Effector memory CD8-positive, alpha-beta T cell (primary cell): ENCODE results near the gene SAMD11.
A peak's percentile ranks its signal among the peaks of the same experiment; 100 is the strongest.
"Not testable (repeated sequence)": the region's sequence is repeated elsewhere in the genome, so short reads cannot be mapped to it uniquely, and the experiment has no call there.

Experiments used
- ATAC-seq: fragments of 150-1000 bp; cut with Tn5 transposase; replicated peaks from 2 replicates; pipeline ENCODE4 v1.10.0; 2021; ENCODE audit warnings: mild to moderate bottlenecking, moderate library complexity
- DNase-seq, 3 experiments: peaks; one replicate each; pipeline ENCODE4 v3.0.0; 2021
- H3K27ac Mint-ChIP-seq, 2 donors: one replicate each; pipeline ENCODE4 v1.8.0; 2022; ENCODE audit warnings: mild to moderate bottlenecking in 2 of 2, mixed read lengths in 2 of 2, moderate library complexity in 2 of 2
- H3K27me3 Mint-ChIP-seq, 2 donors: one replicate each; pipeline ENCODE4 v1.8.0; 2022; ENCODE audit warnings: mixed read lengths in 2 of 2
- H3K36me3 Mint-ChIP-seq: one replicate; pipeline ENCODE4 v1.8.0; 2022; ENCODE audit warnings: mild to moderate bottlenecking, moderate library complexity, mixed read lengths; ENCODE audit not compliant: insufficient read depth
- H3K4me1 Mint-ChIP-seq, 2 donors: one replicate each; pipeline ENCODE4 v1.8.0; 2022; ENCODE audit warnings: low read depth in 2 of 2, mixed read lengths in 2 of 2
- H3K4me3 Mint-ChIP-seq, 2 donors: one replicate each; pipeline ENCODE4 v1.8.0; 2022; ENCODE audit warnings: mild to moderate bottlenecking in 2 of 2, mixed read lengths in 2 of 2, moderate library complexity in 2 of 2
- H3K9me3 Mint-ChIP-seq, 2 donors: one replicate each; pipeline ENCODE4 v1.8.0; 2022; ENCODE audit warnings: mixed read lengths in 2 of 2

Gene SAMD11

GRCh38 chr1:945688-946556 is 22.2 kb downstream of the SAMD11 start:
- ATAC-seq (no peak), DNase-seq (no peak)
- H3K27me3 Mint-ChIP-seq, result peaks cover 6 to 17% of the 10 kb centered on the region in 2 donors
- no peak overlapping the region for H3K27ac Mint-ChIP-seq
- H3K4me1 Mint-ChIP-seq, result peaks cover 7 to 8% of the 10 kb centered on the region in 2 donors
- no peaks in the 10 kb centered on the region for H3K9me3 Mint-ChIP-seq
- H3K36me3 Mint-ChIP-seq, result peaks cover 19% of the 10 kb centered on the region
- no peak overlapping the region for H3K4me3 Mint-ChIP-seq

- not testable (repeated sequence) for ATAC-seq, H3K4me1 Mint-ChIP-seq, H3K27ac Mint-ChIP-seq, DNase-seq, H3K27me3 Mint-ChIP-seq, H3K9me3 Mint-ChIP-seq, H3K4me3 Mint-ChIP-seq
- peaks cover 18% of the 10 kb centered on the region for H3K36me3 Mint-ChIP-seq
Measured at GRCh38 chr1:946811-947210, 23.1 kb downstream of the SAMD11 start.

DNA sequence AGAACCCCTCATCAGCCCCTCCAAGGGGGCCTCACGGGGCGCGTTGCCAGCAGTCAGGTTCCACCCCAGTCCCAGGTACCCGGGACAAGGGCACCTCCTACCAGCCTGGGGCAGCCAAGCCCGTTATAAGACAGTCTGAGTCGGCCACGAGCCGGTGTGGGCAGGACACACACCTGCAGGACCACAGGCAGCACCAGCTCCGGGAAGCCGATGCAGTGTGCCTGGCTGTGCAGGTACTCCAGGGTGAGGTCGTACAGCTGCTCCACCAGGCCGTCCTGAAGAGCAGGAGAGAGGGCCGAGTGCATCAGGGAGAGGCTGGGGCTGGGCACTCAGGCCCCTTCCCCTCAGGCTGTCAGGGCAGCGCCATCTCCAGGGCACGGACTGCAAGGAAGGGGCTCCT is 24.2 kb downstream of the SAMD11 start:
- Mint-ChIP-seq H3K4me3 (no peak overlapping the region), H3K4me1 (peaks cover 3 to 6% of the 10 kb centered on the region in 2 donors), H3K36me3 (peaks cover 19% of the 10 kb centered on the region), H3K9me3 (no peaks in the 10 kb centered on the region), H3K27ac (no peak overlapping the region), H3K27me3 (peaks cover 0 to 6% of the 10 kb centered on the region in 2 donors)
- ATAC-seq (no peak), DNase-seq (no peak)

GRCh38 chr1:950268-950667 is 26.5 kb downstream of the SAMD11 start:
- H3K4me3 Mint-ChIP-seq, result no peak overlapping the region
- no peak overlapping the region for H3K27ac Mint-ChIP-seq
- H3K9me3 Mint-ChIP-seq, result no peaks in the 10 kb centered on the region
- no peak for ATAC-seq
- H3K27me3 Mint-ChIP-seq, result no peaks in the 10 kb centered on the region
- H3K4me1 Mint-ChIP-seq, result peaks cover 8% of the 10 kb centered on the region in 2 donors
- DNase-seq, result no peak
- H3K36me3 Mint-ChIP-seq, result peaks cover 31% of the 10 kb centered on the region

- Mint-ChIP-seq H3K4me3 (no peak overlapping the region), H3K4me1 (peaks cover 5 to 9% of the 10 kb centered on the region in 2 donors), H3K27ac (no peak overlapping the region), H3K36me3 (peaks cover 31% of the 10 kb centered on the region), H3K9me3 (no peaks in the 10 kb centered on the region), H3K27me3 (no peaks in the 10 kb centered on the region)
- ATAC-seq, result no peak
- DNase-seq, result no peak
Measured at GRCh38 chr1:950881-951280, 27.2 kb downstream of the SAMD11 start.

DNA sequence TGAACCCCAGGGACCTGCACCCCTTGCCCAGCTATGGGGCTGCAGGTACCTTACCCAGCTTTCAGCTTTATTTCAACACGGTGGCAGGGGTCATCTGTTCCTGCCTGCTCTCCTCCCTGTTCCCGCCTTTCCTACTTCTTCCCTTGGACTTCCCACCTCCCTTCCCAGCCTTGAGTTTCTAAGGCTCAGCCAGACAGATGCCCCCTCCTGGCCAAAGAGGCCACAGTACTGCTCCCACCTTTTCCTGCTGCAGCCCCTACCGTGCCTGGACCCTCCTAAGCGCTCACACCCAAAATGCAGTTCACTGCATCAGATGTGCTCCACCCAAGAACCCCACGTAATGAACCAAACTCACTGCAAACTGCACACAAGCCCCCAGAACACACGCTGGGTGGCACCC is 27.6 kb downstream of the SAMD11 start:
- H3K27ac Mint-ChIP-seq, result no peak overlapping the region
- DNase-seq, result no peak
- H3K9me3 Mint-ChIP-seq, result no peaks in the 10 kb centered on the region
- H3K36me3 Mint-ChIP-seq, result peaks cover 31% of the 10 kb centered on the region
- H3K4me3 Mint-ChIP-seq, result no peak overlapping the region
- ATAC-seq, result no peak
- no peaks in the 10 kb centered on the region for H3K27me3 Mint-ChIP-seq
- peaks cover 5 to 9% of the 10 kb centered on the region in 2 donors for H3K4me1 Mint-ChIP-seq

GRCh38 chr1:952201-952600 is 28.5 kb downstream of the SAMD11 start:
- Mint-ChIP-seq H3K27ac (no peak overlapping the region), H3K4me1 (peaks cover 5 to 11% of the 10 kb centered on the region in 2 donors), H3K36me3 (peaks cover 33% of the 10 kb centered on the region), H3K9me3 (no peaks in the 10 kb centered on the region), H3K27me3 (no peaks in the 10 kb centered on the region), H3K4me3 (no peak overlapping the region)
- ATAC-seq (no peak), DNase-seq (no peak)

- Mint-ChIP-seq H3K27me3 (no peaks in the 10 kb centered on the region), H3K4me3 (no peak overlapping the region), H3K27ac (no peak overlapping the region), H3K4me1 (peaks cover 9 to 15% of the 10 kb centered on the region in 2 donors), H3K36me3 (peaks cover 37% of the 10 kb centered on the region), H3K9me3 (no peaks in the 10 kb centered on the region)
- ATAC-seq (no peak), DNase-seq (no peak)
Measured at GRCh38 chr1:952603-953002, 28.9 kb downstream of the SAMD11 start.

DNA sequence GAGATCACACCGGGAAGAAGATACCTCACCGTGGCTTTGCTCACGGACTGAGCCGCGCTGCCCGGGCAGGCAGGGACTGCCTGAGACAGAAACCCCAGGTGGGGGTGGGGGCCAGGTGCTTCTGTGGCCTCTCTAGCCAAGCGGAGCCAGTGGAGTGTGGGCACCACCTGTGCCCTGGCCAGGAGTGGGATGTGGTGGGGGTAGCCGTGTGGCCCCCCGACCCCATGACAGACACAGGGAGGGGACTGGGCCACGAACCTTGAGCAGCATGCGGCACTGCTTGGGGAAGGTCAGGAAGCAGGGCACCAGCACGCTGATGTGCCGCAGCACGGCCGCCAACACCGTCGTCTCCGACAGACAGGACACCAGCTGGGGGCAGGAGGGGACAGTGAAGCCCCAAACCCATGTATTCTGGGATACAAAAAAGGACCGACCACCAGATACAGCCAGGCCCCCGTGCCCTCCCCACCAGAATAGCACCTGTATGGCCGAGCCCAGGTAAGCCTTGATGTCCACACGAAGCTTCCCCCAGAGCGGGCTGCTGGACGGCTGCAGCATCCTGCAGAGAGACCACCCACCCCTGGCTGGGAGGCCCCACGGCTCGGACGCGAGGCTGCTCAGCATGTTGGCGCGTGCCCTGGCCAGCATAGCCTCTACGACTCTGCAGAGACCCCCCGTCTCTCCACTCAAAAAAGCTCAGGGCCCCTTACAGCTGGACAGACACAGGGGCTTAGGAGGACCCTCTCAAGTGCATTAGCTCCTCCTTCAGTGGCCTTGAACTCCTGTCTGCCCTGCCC is 30.0 kb downstream of the SAMD11 start:
- no peaks in the 10 kb centered on the region for H3K9me3 Mint-ChIP-seq
- H3K4me1 Mint-ChIP-seq, result peaks cover 20 to 23% of the 10 kb centered on the region in 2 donors
- H3K4me3 Mint-ChIP-seq, result no peak overlapping the region
- H3K27me3 Mint-ChIP-seq, result no peaks in the 10 kb centered on the region
- DNase-seq (no peak), ATAC-seq (no peak)
- H3K27ac Mint-ChIP-seq, result no peak overlapping the region
- peaks cover 41% of the 10 kb centered on the region for H3K36me3 Mint-ChIP-seq

DNA sequence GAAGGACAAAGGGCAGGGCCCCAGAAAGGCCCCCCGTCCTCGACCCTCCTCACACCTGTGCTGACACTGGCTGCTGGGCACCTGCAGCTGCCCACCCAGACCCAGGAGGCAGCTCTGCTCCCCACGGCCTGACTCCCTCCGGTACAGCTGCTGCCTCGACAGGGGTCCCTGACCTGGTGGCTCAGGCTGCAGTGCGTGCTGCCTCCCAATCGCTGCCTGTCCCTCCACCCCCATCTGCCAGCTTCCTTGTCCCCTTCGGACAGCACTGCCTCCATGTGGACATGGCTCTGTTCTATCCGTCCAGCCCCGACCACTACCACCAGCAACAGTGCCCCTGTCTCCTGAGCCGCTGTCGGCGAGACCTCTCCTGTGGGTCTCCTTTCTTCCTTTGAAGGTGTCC is 31.2 kb downstream of the SAMD11 start:
- Mint-ChIP-seq H3K27ac (no peak overlapping the region), H3K36me3 (peaks cover 38% of the 10 kb centered on the region), H3K27me3 (no peaks in the 10 kb centered on the region), H3K4me3 (no peak overlapping the region), H3K4me1 (peaks cover 21 to 23% of the 10 kb centered on the region in 2 donors), H3K9me3 (no peaks in the 10 kb centered on the region)
- DNase-seq (no peak), ATAC-seq (no peak)

- no peak overlapping the region for H3K27ac Mint-ChIP-seq
- peaks cover 38% of the 10 kb centered on the region for H3K36me3 Mint-ChIP-seq
Measured at GRCh38 chr1:955474-955873, 31.8 kb downstream of the SAMD11 start.

GRCh38 chr1:956636-957035 is 32.9 kb downstream of the SAMD11 start:
- Mint-ChIP-seq H3K9me3 (no peaks in the 10 kb centered on the region), H3K27me3 (no peaks in the 10 kb centered on the region), H3K4me3 (no peak overlapping the region), H3K36me3 (peaks cover 34% of the 10 kb centered on the region), H3K4me1 (peaks cover 21% of the 10 kb centered on the region in 2 donors), H3K27ac (no peak overlapping the region)
- DNase-seq (no peak), ATAC-seq (no peak)

More at GRCh38 chr1:955474-955873, 31.8 kb downstream of the SAMD11 start:
- Mint-ChIP-seq H3K4me3 (no peak overlapping the region), H3K9me3 (no peaks in the 10 kb centered on the region), H3K4me1 (peaks cover 21% of the 10 kb centered on the region in 2 donors), H3K27me3 (no peaks in the 10 kb centered on the region)
- DNase-seq (no peak), ATAC-seq (no peak)

DNA sequence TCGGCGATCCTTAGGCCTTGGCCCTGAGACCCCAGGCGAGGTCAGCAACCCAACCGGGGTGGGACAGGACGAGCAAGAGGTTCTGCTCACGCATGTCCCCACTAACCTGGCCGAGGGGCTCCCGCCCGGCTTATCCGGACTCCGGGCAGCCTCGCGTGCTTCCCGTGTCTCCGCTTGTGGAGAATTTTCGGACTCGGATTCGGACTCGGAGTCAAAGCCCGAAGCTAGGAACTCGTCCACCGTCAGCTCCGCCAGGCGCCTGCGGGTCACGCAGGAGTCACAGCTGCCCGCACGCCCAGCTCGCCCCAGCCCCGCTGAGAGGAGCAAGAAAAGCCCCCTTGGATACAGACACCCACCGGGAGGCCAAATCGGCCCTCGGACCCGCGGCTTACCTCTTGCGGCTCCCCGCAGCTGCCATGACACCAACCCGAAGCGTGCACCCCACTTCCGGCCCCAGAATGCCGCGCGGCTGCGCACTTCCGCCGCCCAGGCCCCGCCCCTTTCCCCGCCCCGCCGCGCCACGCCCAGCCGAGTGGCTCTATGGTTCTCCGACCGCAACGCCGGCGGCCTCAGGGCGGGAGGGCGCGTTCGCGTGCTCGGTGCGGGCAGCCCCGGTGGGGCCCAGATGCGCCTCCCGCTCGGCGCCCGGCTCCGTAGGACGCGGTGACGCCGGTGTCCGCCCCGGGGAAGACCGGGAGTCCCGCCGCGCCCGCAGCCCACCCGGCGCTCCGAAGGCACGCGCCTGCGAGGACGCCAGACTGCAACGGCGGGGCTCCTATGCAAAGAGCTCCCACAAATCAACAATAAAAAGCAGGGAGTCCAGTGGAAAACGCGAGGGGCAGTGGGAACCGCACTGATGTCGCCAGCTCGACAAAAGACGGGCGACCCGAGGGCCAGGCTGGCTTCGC is 35.4 kb downstream of the SAMD11 start, which contains the start of gene NOC2L:
TSS of gene NOC2L (minus strand) at position 434 of the 908 bp plus-strand sequence. CDS start at position 418, 16 bp downstream.
- H3K27me3 Mint-ChIP-seq, result no peaks in the 10 kb centered on the region
- peak; percentile 87 for ATAC-seq
- H3K4me1 Mint-ChIP-seq, result peaks cover 21 to 22% of the 10 kb centered on the region in 2 donors
- peak; percentile 88 to 94 (median 94) for DNase-seq
- peaks cover 21% of the 10 kb centered on the region for H3K36me3 Mint-ChIP-seq
- peak within 1 kb of the TSS; percentile 85 to 89 for H3K4me3 Mint-ChIP-seq
- H3K9me3 Mint-ChIP-seq, result no peaks in the 10 kb centered on the region
- peak within 1 kb of the TSS; percentile 81 to 85 for H3K27ac Mint-ChIP-seq
